ENCODE measurements around the gene GPR137C. TPM values are rescaled to one million over a fixed set of nuclear protein-coding genes. Genes with fewer than 3 reads are reported as not detected.

The GPR137C gene
- total and polyA plus RNA-seq, 2 of the 4 experiments (the other 2 are of a cell fraction): 0.72 to 0.91 TPM

GRCh38 chr14:52599974-52600373, 47.3 kb downstream of the GPR137C start:
- Histone ChIP-seq H3K4me1 (ENCODE audit: control insufficient read depth, insufficient read depth, low read length) (no peaks in the 10 kb centered on the region), H2AK9ac (replicated peaks; ENCODE audit: low read depth, low read length, poor library complexity) (no peak overlapping the region), H3K56ac (ENCODE audit: extremely low read depth, insufficient read depth, low read length) (no peak overlapping the region), H2BK20ac (ENCODE audit: low read depth, low read length) (no peak overlapping the region), H3K27me3 (ENCODE audit: control insufficient read depth, insufficient read depth, low read length) (no peaks in the 10 kb centered on the region), H2AK5ac (ENCODE audit: low read depth, low read length) (no peak overlapping the region), H3K79me1 (ENCODE audit: low read depth in 1 of 2, low read length in 2 of 2) (no peaks in the 10 kb centered on the region), H2BK15ac (ENCODE audit: low read depth, low read length) (no peak overlapping the region), H3K36me3 (ENCODE audit: control insufficient read depth, insufficient read depth, low read length) (no peaks in the 10 kb centered on the region), H2BK120ac (ENCODE audit: low read depth, low read length) (no peak overlapping the region), H3K4ac (ENCODE audit: low read depth, low read length) (no peak overlapping the region), H4K8ac (ENCODE audit: low read depth in 2 of 2, low read length in 2 of 2) (no peak overlapping the region), H2AFZ (replicated peaks; ENCODE audit: low read length, poor library complexity) (no peak overlapping the region), H2BK5ac (ENCODE audit: low read depth, low read length, poor library complexity, severe bottlenecking) (no peak overlapping the region), H3K23ac (ENCODE audit: low read depth, low read length) (no peak overlapping the region), H3K4me3 (ENCODE audit: insufficient read depth, low read depth, low read length) (no peak overlapping the region), H4K20me1 (ENCODE audit: insufficient read depth, low read length) (no peaks in the 10 kb centered on the region), H3K18ac (ENCODE audit: low read depth, low read length) (no peak overlapping the region), H3K9ac (ENCODE audit: low read depth, low read length) (no peak overlapping the region), H3K9me3 (ENCODE audit: control insufficient read depth, insufficient read depth, low read length) (no peaks in the 10 kb centered on the region), H4K91ac (ENCODE audit: insufficient read depth, low read depth, low read length) (no peak overlapping the region), H3K9me1 (ENCODE audit: insufficient read depth, low read length) (no peaks in the 10 kb centered on the region), H3K4me2 (ENCODE audit: low read depth, low read length) (no peak overlapping the region), H4K5ac (ENCODE audit: low read depth, low read length) (no peak overlapping the region), H3K27ac (ENCODE audit: insufficient read depth, low read length) (no peak overlapping the region), H3K14ac (replicated peaks; ENCODE audit: low read depth, low read length) (no peak overlapping the region)
- no peak for DNase-seq
- no peak for ATAC-seq (ENCODE audit: low read depth)
- peak; percentile 78 for TF ChIP-seq CEBPB (IDR thresholded peaks at IDR 0.05; ENCODE audit: low read depth, low read length)
- TF ChIP-seq NFE2L2 (IDR thresholded peaks at IDR 0.05; ENCODE audit: low read depth, low read length): no peak
- intact Hi-C loops (cut with micrococcal nuclease) (no loop called here), in situ Hi-C loops (cut with MboI; ENCODE audit: low sequenced_read_pairs) (no loop called here), dilution Hi-C loops (cut with HindIII; ENCODE audit: low sequenced_read_pairs, unreplicated experiment) (no loop called here)
- CTCF ChIA-PET: no interaction called here
- WGBS, 2 experiments (ENCODE audit: extremely low coverage in 2 of 2, insufficient read length in 1 of 2): no CpG with 5 or more reads among the region's 3 CpGs
- POLR2A ChIA-PET (ENCODE audit: unreplicated experiment): no interaction called here
- BruUV-seq (replicated peaks): no TSS peak
